ENCODE results near the gene IMPA2.

The IMPA2 gene

DNA sequence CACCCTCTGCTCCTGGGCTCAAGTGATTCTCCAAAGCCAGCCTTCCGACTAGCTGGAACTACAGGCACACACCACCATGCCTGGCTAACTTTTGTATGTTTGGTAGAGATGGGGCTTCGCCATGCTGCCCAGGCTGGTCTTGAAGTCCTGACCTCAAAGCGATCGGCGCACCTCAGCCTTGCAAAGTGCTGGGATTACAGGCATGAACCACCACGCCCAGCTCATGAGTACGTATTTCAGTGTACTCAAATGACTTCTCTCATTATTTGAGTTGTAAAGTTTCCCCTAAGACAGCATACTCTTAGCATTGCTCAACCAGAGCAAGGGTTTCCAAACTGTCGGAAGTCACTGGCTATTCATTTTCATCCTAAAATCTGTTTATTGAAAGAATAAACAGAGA lies 40.3 kb downstream of the IMPA2 start:
- H3K36me3 ChIP-seq (ENCODE audit: control insufficient read depth in 2 of 2, insufficient read depth in 1 of 2, low read length in 2 of 2) = peaks cover 0 to 5% of the 10 kb centered on the region in 2 experiments; a peak in 1 of 3 replicates
- no peak for TF ChIP-seq ZFP37 (tag by site-specific recombination; IDR thresholded peaks at IDR 0.05)
- TF ChIP-seq ZNF214 (tag by site-specific recombination; IDR thresholded peaks at IDR 0.05; ENCODE audit: borderline replicate concordance) = no peak
- no peak for TF ChIP-seq ZNF404 (tag by site-specific recombination; IDR thresholded peaks at IDR 0.05)
- ChIA-PET CTCF (interaction anchor here (0.6 to 1.2 kb wide), 2 partner anchors 12 to 17 kb away, joined by 3 to 4 read pairs; no protein-coding TSS in a partner anchor), POLR2A (no interaction called here)
- H3K9me3 ChIP-seq (ENCODE audit: control insufficient read depth, insufficient read depth, low read depth, low read length) = no peaks in the 10 kb centered on the region
- no peak overlapping the region for H3K4me3 ChIP-seq (ENCODE audit: low read depth, low read length)
- no peaks in the 10 kb centered on the region for H3K4me1 ChIP-seq (ENCODE audit: control insufficient read depth, insufficient read depth, low read length)
- no peak overlapping the region for H3K27ac ChIP-seq (ENCODE audit: extremely low read depth, low read depth, low read length)

DNA sequence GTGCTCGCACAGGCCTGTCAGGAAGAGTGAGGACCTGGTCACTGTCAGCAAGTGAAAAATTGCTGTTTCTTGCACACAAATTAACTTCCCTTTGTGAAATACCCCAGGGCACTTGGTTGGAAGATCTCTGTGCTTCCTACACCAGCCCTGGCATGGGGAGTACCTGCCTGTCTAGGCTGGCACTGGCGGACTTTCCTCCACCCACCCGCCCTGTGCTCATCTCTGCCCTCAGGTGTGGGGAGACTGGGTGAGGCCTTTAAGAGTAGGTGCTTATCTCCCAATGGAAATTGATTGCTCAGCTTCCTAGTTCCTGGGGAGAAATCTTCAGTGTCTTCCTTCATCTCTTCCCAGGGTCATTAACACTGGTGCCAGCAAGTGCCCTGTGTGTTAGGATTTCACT lies 42.1 kb downstream of the IMPA2 start:
- no peaks in the 10 kb centered on the region for H3K4me1 ChIP-seq (ENCODE audit: control insufficient read depth, insufficient read depth, low read length)
- TF ChIP-seq ZNF292 (tag by site-specific recombination; IDR thresholded peaks at IDR 0.05; ENCODE audit: borderline replicate concordance, low read depth) (no peak), ZNF658 (tag by site-specific recombination; IDR thresholded peaks at IDR 0.05) (no peak), ZIC2 (tag by site-specific recombination; IDR thresholded peaks at IDR 0.05) (no peak), ZNF416 (tag by site-specific recombination; IDR thresholded peaks at IDR 0.05) (no peak), KLF9 (tag by site-specific recombination; IDR thresholded peaks at IDR 0.05; ENCODE audit: low read depth) (no peak), ZNF423 (tag by site-specific recombination; IDR thresholded peaks at IDR 0.05) (no peak), ZNF223 (tag by site-specific recombination; IDR thresholded peaks at IDR 0.05) (no peak)
- TF ChIP-seq, protein P1, sequence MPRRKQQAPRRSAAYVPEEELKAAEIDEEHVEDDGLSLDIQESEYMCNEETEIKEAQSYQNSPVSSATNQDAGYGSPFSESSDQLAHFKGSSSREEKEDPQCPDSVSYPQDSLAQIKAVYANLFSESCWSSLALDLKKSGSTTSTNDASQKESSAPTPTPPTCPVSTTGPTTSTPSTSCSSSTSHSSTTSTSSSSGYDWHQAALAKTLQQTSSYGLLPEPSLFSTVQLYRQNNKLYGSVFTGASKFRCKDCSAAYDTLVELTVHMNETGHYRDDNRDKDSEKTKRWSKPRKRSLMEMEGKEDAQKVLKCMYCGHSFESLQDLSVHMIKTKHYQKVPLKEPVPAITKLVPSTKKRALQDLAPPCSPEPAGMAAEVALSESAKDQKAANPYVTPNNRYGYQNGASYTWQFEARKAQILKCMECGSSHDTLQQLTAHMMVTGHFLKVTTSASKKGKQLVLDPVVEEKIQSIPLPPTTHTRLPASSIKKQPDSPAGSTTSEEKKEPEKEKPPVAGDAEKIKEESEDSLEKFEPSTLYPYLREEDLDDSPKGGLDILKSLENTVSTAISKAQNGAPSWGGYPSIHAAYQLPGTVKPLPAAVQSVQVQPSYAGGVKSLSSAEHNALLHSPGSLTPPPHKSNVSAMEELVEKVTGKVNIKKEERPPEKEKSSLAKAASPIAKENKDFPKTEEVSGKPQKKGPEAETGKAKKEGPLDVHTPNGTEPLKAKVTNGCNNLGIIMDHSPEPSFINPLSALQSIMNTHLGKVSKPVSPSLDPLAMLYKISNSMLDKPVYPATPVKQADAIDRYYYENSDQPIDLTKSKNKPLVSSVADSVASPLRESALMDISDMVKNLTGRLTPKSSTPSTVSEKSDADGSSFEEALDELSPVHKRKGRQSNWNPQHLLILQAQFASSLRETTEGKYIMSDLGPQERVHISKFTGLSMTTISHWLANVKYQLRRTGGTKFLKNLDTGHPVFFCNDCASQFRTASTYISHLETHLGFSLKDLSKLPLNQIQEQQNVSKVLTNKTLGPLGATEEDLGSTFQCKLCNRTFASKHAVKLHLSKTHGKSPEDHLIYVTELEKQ (tag by site-specific recombination; IDR thresholded peaks at IDR 0.05; ENCODE audit: borderline replicate concordance) = no peak
- TF ChIP-seq, protein P2, sequence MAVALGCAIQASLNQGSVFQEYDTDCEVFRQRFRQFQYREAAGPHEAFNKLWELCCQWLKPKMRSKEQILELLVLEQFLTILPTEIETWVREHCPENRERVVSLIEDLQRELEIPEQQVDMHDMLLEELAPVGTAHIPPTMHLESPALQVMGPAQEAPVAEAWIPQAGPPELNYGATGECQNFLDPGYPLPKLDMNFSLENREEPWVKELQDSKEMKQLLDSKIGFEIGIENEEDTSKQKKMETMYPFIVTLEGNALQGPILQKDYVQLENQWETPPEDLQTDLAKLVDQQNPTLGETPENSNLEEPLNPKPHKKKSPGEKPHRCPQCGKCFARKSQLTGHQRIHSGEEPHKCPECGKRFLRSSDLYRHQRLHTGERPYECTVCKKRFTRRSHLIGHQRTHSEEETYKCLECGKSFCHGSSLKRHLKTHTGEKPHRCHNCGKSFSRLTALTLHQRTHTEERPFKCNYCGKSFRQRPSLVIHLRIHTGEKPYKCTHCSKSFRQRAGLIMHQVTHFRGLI (tag by site-specific recombination; IDR thresholded peaks at IDR 0.05) = no peak
- TF ChIP-seq, protein P3, sequence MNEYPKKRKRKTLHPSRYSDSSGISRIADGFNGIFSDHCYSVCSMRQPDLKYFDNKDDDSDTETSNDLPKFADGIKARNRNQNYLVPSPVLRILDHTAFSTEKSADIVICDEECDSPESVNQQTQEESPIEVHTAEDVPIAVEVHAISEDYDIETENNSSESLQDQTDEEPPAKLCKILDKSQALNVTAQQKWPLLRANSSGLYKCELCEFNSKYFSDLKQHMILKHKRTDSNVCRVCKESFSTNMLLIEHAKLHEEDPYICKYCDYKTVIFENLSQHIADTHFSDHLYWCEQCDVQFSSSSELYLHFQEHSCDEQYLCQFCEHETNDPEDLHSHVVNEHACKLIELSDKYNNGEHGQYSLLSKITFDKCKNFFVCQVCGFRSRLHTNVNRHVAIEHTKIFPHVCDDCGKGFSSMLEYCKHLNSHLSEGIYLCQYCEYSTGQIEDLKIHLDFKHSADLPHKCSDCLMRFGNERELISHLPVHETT (tag by site-specific recombination; IDR thresholded peaks at IDR 0.05) = no peak
- TF ChIP-seq, protein P4, sequence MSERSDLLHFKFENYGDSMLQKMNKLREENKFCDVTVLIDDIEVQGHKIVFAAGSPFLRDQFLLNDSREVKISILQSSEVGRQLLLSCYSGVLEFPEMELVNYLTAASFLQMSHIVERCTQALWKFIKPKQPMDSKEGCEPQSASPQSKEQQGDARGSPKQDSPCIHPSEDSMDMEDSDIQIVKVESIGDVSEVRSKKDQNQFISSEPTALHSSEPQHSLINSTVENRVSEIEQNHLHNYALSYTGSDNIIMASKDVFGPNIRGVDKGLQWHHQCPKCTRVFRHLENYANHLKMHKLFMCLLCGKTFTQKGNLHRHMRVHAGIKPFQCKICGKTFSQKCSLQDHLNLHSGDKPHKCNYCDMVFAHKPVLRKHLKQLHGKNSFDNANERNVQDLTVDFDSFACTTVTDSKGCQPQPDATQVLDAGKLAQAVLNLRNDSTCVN (tag by site-specific recombination; optimal IDR thresholded peaks at IDR 0.05) = no peak
- TF ChIP-seq, protein P5, sequence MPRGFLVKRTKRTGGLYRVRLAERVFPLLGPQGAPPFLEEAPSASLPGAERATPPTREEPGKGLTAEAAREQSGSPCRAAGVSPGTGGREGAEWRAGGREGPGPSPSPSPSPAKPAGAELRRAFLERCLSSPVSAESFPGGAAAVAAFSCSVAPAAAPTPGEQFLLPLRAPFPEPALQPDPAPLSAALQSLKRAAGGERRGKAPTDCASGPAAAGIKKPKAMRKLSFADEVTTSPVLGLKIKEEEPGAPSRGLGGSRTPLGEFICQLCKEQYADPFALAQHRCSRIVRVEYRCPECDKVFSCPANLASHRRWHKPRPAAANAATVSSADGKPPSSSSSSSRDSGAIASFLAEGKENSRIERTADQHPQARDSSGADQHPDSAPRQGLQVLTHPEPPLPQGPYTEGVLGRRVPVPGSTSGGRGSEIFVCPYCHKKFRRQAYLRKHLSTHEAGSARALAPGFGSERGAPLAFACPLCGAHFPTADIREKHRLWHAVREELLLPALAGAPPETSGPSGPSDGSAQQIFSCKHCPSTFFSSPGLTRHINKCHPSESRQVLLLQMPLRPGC (tag by site-specific recombination; IDR thresholded peaks at IDR 0.05) = no peak
- CTCF ChIA-PET = interaction anchor here (0.6 to 2.0 kb wide), 3 partner anchors 16 to 128 kb away, joined by 3 to 7 read pairs (median 3); no protein-coding TSS in a partner anchor
- POLR2A ChIA-PET = no interaction called here
- peaks cover 1 to 5% of the 10 kb centered on the region in 2 experiments; a peak in 2 of 3 replicates for H3K36me3 ChIP-seq (ENCODE audit: control insufficient read depth in 2 of 2, insufficient read depth in 1 of 2, low read length in 2 of 2)
- no peaks in the 10 kb centered on the region for H3K9me3 ChIP-seq (ENCODE audit: control insufficient read depth, insufficient read depth, low read depth, low read length)
- H3K27ac ChIP-seq (ENCODE audit: extremely low read depth, low read depth, low read length) = no peak overlapping the region
- no peak overlapping the region for H3K4me3 ChIP-seq (ENCODE audit: low read depth, low read length)

All from HEK293 (cell line).